GM21390 (cell line): ENCODE data around the gene SH3BGRL.

Experiments
- ATAC-seq: cut with Tn5 transposase; IDR thresholded peaks from one replicate; pipeline ENCODE4 v1.9.1; 2021; ENCODE audit not compliant: unreplicated experiment

SH3BGRL gene

GRCh38 chrX:81201671-81202455 is at the start of gene SH3BGRL, which contains the start of gene HMGN5:
Gene SH3BGRL (plus strand): TSS chrX:81202102. CDS start chrX:81202201, 99 bp downstream.
Gene HMGN5 (minus strand): TSS chrX:81201913. CDS start chrX:81121549, 80,364 bp downstream.
- peak; percentile 94 for ATAC-seq

GRCh38 chrX:81168391-81168790 is 33.5 kb upstream of the SH3BGRL start:
- no peak for ATAC-seq

- ATAC-seq, result no peak
Observed at GRCh38 chrX:81174286-81174685, 27.6 kb upstream of the SH3BGRL start.

- ATAC-seq, result no peak
Observed at GRCh38 chrX:81195259-81195658, 6.6 kb upstream of the SH3BGRL start.

- ATAC-seq, result peak; percentile 92
Observed at GRCh38 chrX:81195712-81196111, 6.2 kb upstream of the SH3BGRL start.

GRCh38 chrX:81201071-81201470 is 831 bp upstream of the SH3BGRL start:
- no peak for ATAC-seq

- no peak for ATAC-seq
Observed at GRCh38 chrX:81202456-81202819, 536 bp downstream of the SH3BGRL start.

GRCh38 chrX:81202943-81203342 is 1.0 kb downstream of the SH3BGRL start:
- ATAC-seq, result no peak

- no peak for ATAC-seq
Observed at GRCh38 chrX:81205551-81205950, 3.6 kb downstream of the SH3BGRL start.

GRCh38 chrX:81206476-81206875 is 4.6 kb downstream of the SH3BGRL start:
- no peak for ATAC-seq

- ATAC-seq, result no peak
Observed at GRCh38 chrX:81208916-81209315, 7.0 kb downstream of the SH3BGRL start.

- ATAC-seq, result no peak
Observed at GRCh38 chrX:81215685-81216084, 13.8 kb downstream of the SH3BGRL start.

GRCh38 chrX:81229229-81229628 is 27.3 kb downstream of the SH3BGRL start:
- ATAC-seq, result no peak

- ATAC-seq, result no peak
Observed at GRCh38 chrX:81229901-81230300, 28.0 kb downstream of the SH3BGRL start.

GRCh38 chrX:81231476-81231875 is 29.6 kb downstream of the SH3BGRL start:
- no peak for ATAC-seq

GRCh38 chrX:81232218-81232617 is 30.3 kb downstream of the SH3BGRL start:
- ATAC-seq, result no peak

GRCh38 chrX:81237516-81237915 is 35.6 kb downstream of the SH3BGRL start:
- no peak for ATAC-seq

- ATAC-seq, result no peak
Observed at GRCh38 chrX:81238166-81238565, 36.3 kb downstream of the SH3BGRL start.

GRCh38 chrX:81240701-81241331 is 38.9 kb downstream of the SH3BGRL start:
- ATAC-seq, result no peak

- ATAC-seq, result no peak
Observed at GRCh38 chrX:81241753-81242152, 39.9 kb downstream of the SH3BGRL start.

GRCh38 chrX:81255876-81256275 is 54.0 kb downstream of the SH3BGRL start:
- no peak for ATAC-seq

- no peak for ATAC-seq
Observed at GRCh38 chrX:81257817-81258216, 55.9 kb downstream of the SH3BGRL start.
